ENCODE data around the gene AZIN2.

- TF ChIP-seq POLR2AphosphoS5 (IDR thresholded peaks at IDR 0.05; ENCODE audit: low read length) (no peak), SUZ12 (IDR thresholded peaks at IDR 0.05; ENCODE audit: unreplicated experiment) (no peak), CTCF (IDR thresholded peaks at IDR 0.05 in 2 of 3, conservative IDR thresholded peaks at IDR 0.05 in 1 of 3; ENCODE audit: control insufficient read depth in 2 of 3, extremely low read depth in 1 of 3, insufficient read depth in 1 of 3, low read depth in 3 of 3, low read length in 3 of 3) (no peak), KAT2A (conservative IDR thresholded peaks at IDR 0.05; ENCODE audit: control insufficient read depth, low read depth, low read length) (no peak), ZNF274 (IDR thresholded peaks at IDR 0.05; ENCODE audit: insufficient read depth, insufficient read length) (no peak), CBX5 (IDR thresholded peaks at IDR 0.05; ENCODE audit: low read depth) (no peak), PKNOX1 (IDR thresholded peaks at IDR 0.05) (no peak), ESRRA (IDR thresholded peaks at IDR 0.05; ENCODE audit: low read length) (no peak), POLR2A (IDR thresholded peaks at IDR 0.05; ENCODE audit: low read depth, low read length) (no peak), ZSCAN29 (IDR thresholded peaks at IDR 0.05) (no peak), FOXK2 (IDR thresholded peaks at IDR 0.05) (no peak), MAX (IDR thresholded peaks at IDR 0.05; ENCODE audit: low read depth, low read length) (no peak), CHD4 (IDR thresholded peaks at IDR 0.05) (no peak)
These were observed 66.5 kb downstream of the AZIN2 start for GRCh38 chr1:33147275-33147996.
